Osteoblast (primary cell): ENCODE data around the gene MAD1L1. TPM values are rescaled to one million over a fixed set of nuclear protein-coding genes. Genes with fewer than 3 reads are reported as not detected.

Experiments used
- DNase-seq: peaks from one replicate; pipeline ENCODE4 v3.0.0; 2011; ENCODE audit warnings: low spot score, mixed read lengths; ENCODE audit not compliant: insufficient read length; ENCODE audit errors: missing footprints
- H2AFZ ChIP-seq: 2 replicates; pipeline ENCODE4 v1.6.0; 2011; ENCODE audit warnings: mild to moderate bottlenecking, low read length
- H3K27ac ChIP-seq: 2 replicates; pipeline ENCODE4 v1.5.1; 2011; ENCODE audit warnings: mild to moderate bottlenecking, low read depth, low read length, moderate library complexity
- H3K27me3 ChIP-seq: 2 replicates; pipeline ENCODE4 v1.6.0; 2012; ENCODE audit warnings: mild to moderate bottlenecking, control low read depth, inconsistent platforms, low read length, moderate library complexity; ENCODE audit not compliant: insufficient read depth
- H3K36me3 ChIP-seq: 2 replicates; pipeline ENCODE4 v1.5.1; 2011; ENCODE audit warnings: mild to moderate bottlenecking, low read length, control low read depth, moderate library complexity; ENCODE audit not compliant: insufficient read depth
- H3K4me1 ChIP-seq: 2 replicates; pipeline ENCODE4 v1.5.1; 2011; ENCODE audit warnings: mild to moderate bottlenecking, low read length, control low read depth, moderate library complexity; ENCODE audit not compliant: insufficient read depth
- H3K4me2 ChIP-seq: 2 replicates; pipeline ENCODE4 v1.6.0; 2011; ENCODE audit warnings: mild to moderate bottlenecking, low read length; ENCODE audit not compliant: insufficient read depth
- H3K4me3 ChIP-seq: fragments of 200-600 bp; sonication (generic); 3 replicates; pipeline ENCODE4 v1.5.1; 2012; ENCODE audit warnings: mild to moderate bottlenecking, low read length, inconsistent platforms; ENCODE audit not compliant: insufficient read depth
- H3K79me2 ChIP-seq: 2 replicates; pipeline ENCODE4 v1.6.0; 2012; ENCODE audit warnings: mild to moderate bottlenecking, low read length, control low read depth, inconsistent platforms; ENCODE audit not compliant: insufficient read depth
- H3K9me3 ChIP-seq: 2 replicates; pipeline ENCODE4 v1.5.1; 2011; ENCODE audit warnings: low read depth, low read length, control low read depth
- H4K20me1 ChIP-seq: 2 replicates; pipeline ENCODE4 v1.6.0; 2012; ENCODE audit warnings: mild to moderate bottlenecking, low read length, control low read depth; ENCODE audit not compliant: insufficient read depth
- CTCF ChIP-seq: IDR thresholded peaks from 2 replicates; pipeline ENCODE4 v1.5.1; 2011; ENCODE audit warnings: mild to moderate bottlenecking, low read depth, low read length, moderate library complexity; ENCODE audit errors: extremely low read depth
- total RNA-seq: library from RNA; depleted of rRNA; stranded (reverse); fragments of >200 nt; gene quantifications from 2 replicates; pipeline ENCODE4 v1.2.3, GENCODE V29; 2012

MAD1L1 gene
- total RNA-seq, 1 donor = 66.2 TPM

- Histone ChIP-seq H3K27ac (no peak overlapping the region), H3K4me3 (no peak overlapping the region), H3K27me3 (no peaks in the 10 kb centered on the region), H2AFZ (no peak overlapping the region), H3K4me2 (no peak overlapping the region), H3K79me2 (peaks cover 5% of the 10 kb centered on the region), H3K9me3 (no peaks in the 10 kb centered on the region), H4K20me1 (no peaks in the 10 kb centered on the region), H3K4me1 (no peaks in the 10 kb centered on the region), H3K36me3 (peaks cover 21% of the 10 kb centered on the region)
- no peak for DNase-seq
- no peak for TF ChIP-seq CTCF
Measured at GRCh38 chr7:2259480-2259879, 26.7 kb upstream of the MAD1L1 start.

- no peaks in the 10 kb centered on the region for H3K27me3 ChIP-seq
- no peak overlapping the region for H3K27ac ChIP-seq
- TF ChIP-seq CTCF = no peak
- no peak overlapping the region for H3K4me2 ChIP-seq
- H3K9me3 ChIP-seq = no peaks in the 10 kb centered on the region
- H3K4me3 ChIP-seq = no peak overlapping the region
- no peaks in the 10 kb centered on the region for H3K4me1 ChIP-seq
- no peak for DNase-seq
- peaks cover 15% of the 10 kb centered on the region for H3K36me3 ChIP-seq
- peaks cover 5% of the 10 kb centered on the region for H3K79me2 ChIP-seq
- no peak overlapping the region for H2AFZ ChIP-seq
- no peaks in the 10 kb centered on the region for H4K20me1 ChIP-seq
Measured at GRCh38 chr7:2258661-2259365, 26.1 kb upstream of the MAD1L1 start.

- no peaks in the 10 kb centered on the region for H3K27me3 ChIP-seq
- no peak overlapping the region for H3K4me2 ChIP-seq
- H3K36me3 ChIP-seq = peaks cover 10% of the 10 kb centered on the region
- peaks cover 5% of the 10 kb centered on the region for H3K79me2 ChIP-seq
- H2AFZ ChIP-seq = no peak overlapping the region
- H4K20me1 ChIP-seq = no peaks in the 10 kb centered on the region
- H3K9me3 ChIP-seq = no peaks in the 10 kb centered on the region
- DNase-seq = no peak
- H3K4me1 ChIP-seq = no peaks in the 10 kb centered on the region
- no peak overlapping the region for H3K4me3 ChIP-seq
- no peak overlapping the region for H3K27ac ChIP-seq
- TF ChIP-seq CTCF = no peak
Measured at GRCh38 chr7:2257651-2258050, 24.9 kb upstream of the MAD1L1 start.

- no peak for DNase-seq
- Histone ChIP-seq H3K4me2 (no peak overlapping the region), H3K4me1 (no peaks in the 10 kb centered on the region), H2AFZ (no peak overlapping the region), H3K27me3 (no peaks in the 10 kb centered on the region), H3K79me2 (peaks cover 5% of the 10 kb centered on the region), H3K4me3 (no peak overlapping the region), H3K36me3 (peaks cover 10% of the 10 kb centered on the region), H4K20me1 (no peaks in the 10 kb centered on the region), H3K9me3 (no peaks in the 10 kb centered on the region), H3K27ac (no peak overlapping the region)
- TF ChIP-seq CTCF = no peak
Measured at GRCh38 chr7:2257046-2257551, 24.4 kb upstream of the MAD1L1 start.
